CD4-positive, alpha-beta T cell treated with Interleukin-17A for 4 hours (primary cell): ENCODE data around the gene GPR141.

Experiments used
- DNase-seq: peaks from one replicate; pipeline ENCODE4 v3.0.0-alpha.2; 2020; ENCODE audit warnings: mixed read lengths

The GPR141 gene

GRCh38 chr7:37732888-37733287 lies 49.3 kb downstream of the GPR141 start:
- DNase-seq, result no peak

- DNase-seq, result no peak
These were observed 51.6 kb downstream of the GPR141 start for GRCh38 chr7:37735196-37735595.

GRCh38 chr7:37738321-37738720 lies 54.8 kb downstream of the GPR141 start:
- DNase-seq, result no peak

GRCh38 chr7:37740398-37740797 lies 56.8 kb downstream of the GPR141 start:
- no peak for DNase-seq

GRCh38 chr7:37741776-37742175 lies 58.2 kb downstream of the GPR141 start:
- no peak for DNase-seq

- DNase-seq, result no peak
These were observed 67.5 kb downstream of the GPR141 start for GRCh38 chr7:37751096-37751495.

GRCh38 chr7:37753398-37754050 lies 70.0 kb downstream of the GPR141 start:
- no peak for DNase-seq

- DNase-seq, result no peak
These were observed 73.4 kb downstream of the GPR141 start for GRCh38 chr7:37756797-37757551.

GRCh38 chr7:37757563-37757962 lies 74.0 kb downstream of the GPR141 start:
- no peak for DNase-seq

GRCh38 chr7:37758501-37759045 lies 75.0 kb downstream of the GPR141 start:
- DNase-seq, result no peak

- DNase-seq, result no peak
These were observed 76.0 kb downstream of the GPR141 start for GRCh38 chr7:37759526-37759925.

- DNase-seq, result no peak
These were observed 81.9 kb downstream of the GPR141 start for GRCh38 chr7:37765421-37765829.

- DNase-seq, result no peak
These were observed 82.4 kb downstream of the GPR141 start for GRCh38 chr7:37765872-37766525.

- DNase-seq, result no peak
These were observed 85.0 kb downstream of the GPR141 start for GRCh38 chr7:37768611-37769010.

- no peak for DNase-seq
These were observed 85.7 kb downstream of the GPR141 start for GRCh38 chr7:37769291-37769690.

GRCh38 chr7:37769726-37770125 lies 86.2 kb downstream of the GPR141 start:
- no peak for DNase-seq

- no peak for DNase-seq
These were observed 87.3 kb downstream of the GPR141 start for GRCh38 chr7:37770838-37771237.

- no peak for DNase-seq
These were observed 87.8 kb downstream of the GPR141 start for GRCh38 chr7:37771342-37771741.

- DNase-seq, result no peak
These were observed 88.2 kb downstream of the GPR141 start for GRCh38 chr7:37771801-37772200.

- DNase-seq, result no peak
These were observed 92.4 kb downstream of the GPR141 start for GRCh38 chr7:37775921-37776320.

GRCh38 chr7:37781156-37781555 lies 97.6 kb downstream of the GPR141 start:
- DNase-seq, result no peak

- DNase-seq, result no peak
These were observed 98.6 kb downstream of the GPR141 start for GRCh38 chr7:37782166-37782565.

GRCh38 chr7:37784015-37784414 lies 100.4 kb downstream of the GPR141 start:
- DNase-seq, result no peak
